Inflammatory macrophage treated with lipopolysaccharide for 4 hours (primary cell): ENCODE measurements around the gene UGT1A8.
"Not testable (repeated sequence)": the region's sequence is repeated elsewhere in the genome, so short reads cannot be mapped to it uniquely, and the experiment has no call there.

ENCODE experiments used
- DNase-seq: peaks from one replicate; pipeline ENCODE4 v3.0.0-alpha.2; 2020

UGT1A8 gene

GRCh38 chr2:233617476-233617875, at the start of gene UGT1A8:
TSS of gene UGT1A8 (plus strand) at chr2:233617633. CDS start at chr2:233617708, 75 bp downstream.
- not testable (repeated sequence) for DNase-seq

- DNase-seq = no peak
Observed at GRCh38 chr2:233571001-233571400, 46.4 kb upstream of the UGT1A8 start.

- DNase-seq = no peak
Observed at GRCh38 chr2:233571462-233571861, 46.0 kb upstream of the UGT1A8 start.

GRCh38 chr2:233572468-233572867, 45.0 kb upstream of the UGT1A8 start:
- no peak for DNase-seq

GRCh38 chr2:233577341-233577740, 40.1 kb upstream of the UGT1A8 start:
- DNase-seq = peak; percentile 6

- DNase-seq = not testable (repeated sequence)
Observed at GRCh38 chr2:233583217-233583965, 34.0 kb upstream of the UGT1A8 start.

GRCh38 chr2:233584210-233584609, 33.2 kb upstream of the UGT1A8 start:
- no peak for DNase-seq

- no peak for DNase-seq
Observed at GRCh38 chr2:233588400-233588799, 29.0 kb upstream of the UGT1A8 start.

GRCh38 chr2:233592706-233593105, 24.7 kb upstream of the UGT1A8 start:
- DNase-seq = not testable (repeated sequence)

GRCh38 chr2:233593201-233593600, 24.2 kb upstream of the UGT1A8 start:
- no peak for DNase-seq

GRCh38 chr2:233597522-233597921, 19.9 kb upstream of the UGT1A8 start:
- no peak for DNase-seq

GRCh38 chr2:233598952-233599351, 18.5 kb upstream of the UGT1A8 start:
- no peak for DNase-seq

GRCh38 chr2:233600386-233600785, 17.0 kb upstream of the UGT1A8 start:
- DNase-seq = no peak

GRCh38 chr2:233602076-233602475, 15.4 kb upstream of the UGT1A8 start:
- DNase-seq = no peak

GRCh38 chr2:233603520-233603919, 13.9 kb upstream of the UGT1A8 start:
- no peak for DNase-seq

- no peak for DNase-seq
Observed at GRCh38 chr2:233604826-233605225, 12.6 kb upstream of the UGT1A8 start.

GRCh38 chr2:233605680-233606079, 11.8 kb upstream of the UGT1A8 start:
- DNase-seq = no peak

GRCh38 chr2:233611284-233611683, 6.1 kb upstream of the UGT1A8 start:
- DNase-seq = no peak

- no peak for DNase-seq
Observed at GRCh38 chr2:233620204-233620603, 2.8 kb downstream of the UGT1A8 start.

- DNase-seq = not testable (repeated sequence)
Observed at GRCh38 chr2:233621863-233622262, 4.4 kb downstream of the UGT1A8 start.

- no peak for DNase-seq
Observed at GRCh38 chr2:233627331-233628025, 10.0 kb downstream of the UGT1A8 start.

GRCh38 chr2:233636306-233636705, 18.9 kb downstream of the UGT1A8 start, which contains the start of gene UGT1A10:
TSS of gene UGT1A10 (plus strand) at chr2:233636448. CDS start at chr2:233636523, 75 bp downstream.
- DNase-seq = not testable (repeated sequence)

GRCh38 chr2:233638836-233639235, 21.4 kb downstream of the UGT1A8 start:
- DNase-seq = no peak

GRCh38 chr2:233639860-233640259, 22.4 kb downstream of the UGT1A8 start:
- no peak for DNase-seq
